GM23338 (cell line): ENCODE data around the gene NLGN1. TPM values are rescaled to one million over a fixed set of nuclear protein-coding genes. Genes with fewer than 3 reads are reported as not detected.

Experiments used
- ATAC-seq: fragments of 200-7000 bp; cut with Tn5 transposase; 3 replicates; pipeline ENCODE4 v1.9.1; 2020
- DNase-seq: peaks from one replicate; pipeline ENCODE4 v3.0.0-alpha.2; 2015; ENCODE audit warnings: low spot score
- H2AFZ ChIP-seq: fragments of 200-600 bp; sonication (generic); 2 replicates; pipeline ENCODE4 v1.8.0; 2016; ENCODE audit warnings: antibody characterized with exemption, mild to moderate bottlenecking, moderate library complexity
- H3F3A ChIP-seq: fragments of 200-600 bp; sonication (generic); replicated peaks from 2 replicates; pipeline ENCODE4 v1.8.0; 2017; ENCODE audit warnings: antibody characterized with exemption, mixed run types, low read depth
- H3K27ac ChIP-seq: fragments of 200-600 bp; sonication (generic); 2 replicates; pipeline ENCODE4 v1.6.1; 2016; ENCODE audit warnings: low read depth
- H3K27me3 ChIP-seq: fragments of 200-600 bp; sonication (generic); 2 replicates; pipeline ENCODE4 v1.8.0; 2016; ENCODE audit warnings: mild to moderate bottlenecking, mixed run types, moderate library complexity; ENCODE audit not compliant: insufficient read depth
- H3K36me3 ChIP-seq: fragments of 200-600 bp; sonication (generic); 2 replicates; pipeline ENCODE4 v1.8.0; 2016; ENCODE audit warnings: mild to moderate bottlenecking; ENCODE audit not compliant: insufficient read depth
- H3K4me1 ChIP-seq: fragments of 200-600 bp; sonication (generic); 2 replicates; pipeline ENCODE4 v1.8.0; 2016; ENCODE audit warnings: mild to moderate bottlenecking, moderate library complexity; ENCODE audit not compliant: insufficient read depth
- H3K4me2 ChIP-seq: fragments of 200-600 bp; sonication (generic); 2 replicates; pipeline ENCODE4 v1.7.1; 2017; ENCODE audit warnings: mixed run types
- H3K4me3 ChIP-seq: fragments of 200-600 bp; sonication (generic); 2 replicates; pipeline ENCODE4 v1.6.1; 2016; ENCODE audit warnings: mixed run types
- H3K79me2 ChIP-seq: fragments of 200-600 bp; sonication (generic); replicated peaks from 2 replicates; pipeline ENCODE4 v1.8.0; 2017; ENCODE audit warnings: mild to moderate bottlenecking; ENCODE audit not compliant: insufficient read depth
- H3K9me2 ChIP-seq: fragments of 200-600 bp; sonication (generic); 2 replicates; pipeline ENCODE4 v1.8.0; 2017; ENCODE audit not compliant: insufficient read depth
- H4K20me1 ChIP-seq: fragments of 200-600 bp; sonication (generic); replicated peaks from 2 replicates; pipeline ENCODE4 v1.8.0; 2017; ENCODE audit warnings: mild to moderate bottlenecking; ENCODE audit not compliant: insufficient read depth
- H3K27ac Mint-ChIP-seq: 2 replicates; pipeline ENCODE4 v1.8.0; 2020; ENCODE audit warnings: inconsistent platforms, mild to moderate bottlenecking, moderate library complexity, mixed read lengths
- H3K27me3 Mint-ChIP-seq: 3 replicates; pipeline ENCODE4 v1.8.0; 2022; ENCODE audit warnings: low read depth, mild to moderate bottlenecking, moderate library complexity, mixed read lengths, inconsistent platforms; ENCODE audit not compliant: insufficient read depth, poor library complexity
- H3K36me3 Mint-ChIP-seq: 3 replicates; pipeline ENCODE4 v1.8.0; 2021; ENCODE audit warnings: low read depth, mild to moderate bottlenecking, inconsistent platforms, moderate library complexity, mixed read lengths
- H3K4me1 Mint-ChIP-seq: 3 replicates; pipeline ENCODE4 v1.8.0; 2020; ENCODE audit warnings: mild to moderate bottlenecking, inconsistent platforms, mixed read lengths
- H3K4me3 Mint-ChIP-seq: 3 replicates; pipeline ENCODE4 v1.8.0; 2021; ENCODE audit warnings: moderate library complexity, mild to moderate bottlenecking, inconsistent platforms, mixed read lengths
- H3K9me3 Mint-ChIP-seq: 3 replicates; pipeline ENCODE4 v1.8.0; 2020; ENCODE audit warnings: moderate library complexity, mild to moderate bottlenecking, inconsistent platforms, mixed read lengths
- CTCF ChIP-seq, 2 experiments: fragments of 200-600 bp in 1 of 2; sonication (generic) in 1 of 2; conservative IDR thresholded peaks; 2 replicates each; pipeline versions ENCODE4 v1.5.1 to v1.6.1; 2016 to 2017; ENCODE audit warnings: antibody characterized with exemption in 2 of 2, low read depth in 2 of 2, mild to moderate bottlenecking in 2 of 2, moderate library complexity in 1 of 2
- EZH2 ChIP-seq: fragments of 200-600 bp; sonication (generic); IDR thresholded peaks from one replicate; pipeline ENCODE4 v1.8.0; 2017; ENCODE audit warnings: antibody characterized with exemption, mild to moderate bottlenecking, low read depth; ENCODE audit not compliant: unreplicated experiment
- JUNB ChIP-seq: IDR thresholded peaks from one replicate; pipeline ENCODE4 v1.6.1; 2016; ENCODE audit warnings: antibody characterized with exemption; ENCODE audit not compliant: unreplicated experiment
- NANOG ChIP-seq: IDR thresholded peaks from 2 replicates; pipeline ENCODE4 v1.6.1; 2016; ENCODE audit warnings: antibody characterized with exemption, borderline replicate concordance
- POLR2AphosphoS5 ChIP-seq: IDR thresholded peaks from 2 replicates; pipeline ENCODE4 v1.6.1; 2016; ENCODE audit warnings: antibody characterized with exemption, low read depth
- STAT1 ChIP-seq: IDR thresholded peaks from one replicate; pipeline ENCODE4 v1.6.1; 2016; ENCODE audit warnings: antibody characterized with exemption; ENCODE audit not compliant: unreplicated experiment
- ZNF114 ChIP-seq: fragments of 250-450 bp; sonication (Bioruptor Pico); IDR thresholded peaks from 2 replicates; pipeline ENCODE4 v1.5.0; 2020; ENCODE audit warnings: mild to moderate bottlenecking, moderate library complexity
- ZNF331 ChIP-seq: fragments of 250-450 bp; sonication (Bioruptor Pico); IDR thresholded peaks from 2 replicates; pipeline ENCODE4 v1.5.0; 2020; ENCODE audit warnings: low read depth, mild to moderate bottlenecking, moderate library complexity
- polyA plus RNA-seq: library from polyadenylated mRNA; unstranded; fragments of >200 nt; fragmentation: Nextera tagmentation; extraction: Ambion mirVana; gene quantifications from 2 replicates; pipeline ENCODE4 v1.2.1, GENCODE V29; 2016
- total RNA-seq: library from RNA; depleted of rRNA; stranded (reverse); fragments of >200 nt; shearing (Covaris generic); gene quantifications from 2 replicates; pipeline ENCODE4 v1.2.3, GENCODE V29; 2014

NLGN1 gene
- total and polyA plus RNA-seq, 2 experiments from 2014 or later = 6.5 to 18.6 TPM

DNA sequence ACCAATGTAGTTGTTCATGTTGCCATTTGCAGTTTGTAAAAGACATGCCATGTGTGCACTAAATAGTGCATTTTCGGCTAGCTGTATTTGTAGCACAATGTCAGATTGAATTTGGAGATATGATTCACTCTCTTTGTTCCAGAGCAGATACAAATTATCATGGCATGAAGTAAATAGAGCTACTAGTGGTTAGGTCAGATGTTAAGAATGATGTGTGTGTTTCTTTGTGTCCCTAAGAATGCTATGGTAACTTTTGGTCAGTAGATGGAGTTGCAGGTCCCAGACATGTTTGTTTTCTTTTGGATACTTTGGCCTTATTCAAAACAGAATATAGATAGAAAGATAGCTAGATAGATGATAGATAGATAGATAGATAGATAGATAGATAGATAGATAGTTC lies 595.8 kb downstream of the NLGN1 start:
- peak; percentile 48; the same call in 2 of the 3 replicates for ATAC-seq
- no peak overlapping the region for H2AFZ ChIP-seq
- H3K4me3 Mint-ChIP-seq = no peak overlapping the region

GRCh38 chr3:174000675-174001074 lies 603.1 kb downstream of the NLGN1 start:
- H3K9me2 ChIP-seq = no peaks in the 10 kb centered on the region
- H3K27ac ChIP-seq = no peak overlapping the region
- no peaks in the 10 kb centered on the region for H3K4me1 ChIP-seq
- Mint-ChIP-seq H3K27ac (no peak overlapping the region), H3K4me3 (no peak overlapping the region), H3K9me3 (no peaks in the 10 kb centered on the region), H3K4me1 (peaks cover 9% of the 10 kb centered on the region; the same call in 2 of the 3 replicates), H3K27me3 (no peaks in the 10 kb centered on the region), H3K36me3 (no peaks in the 10 kb centered on the region)
- H3K79me2 ChIP-seq = no peaks in the 10 kb centered on the region
- no peak overlapping the region for H3K4me2 ChIP-seq
- H3K27me3 ChIP-seq = no peaks in the 10 kb centered on the region
- no peak overlapping the region for H3K4me3 ChIP-seq
- TF ChIP-seq ZNF331 = no peak
- no peak for TF ChIP-seq NANOG
- TF ChIP-seq EZH2 = no peak
- TF ChIP-seq JUNB = no peak
- no peak for TF ChIP-seq CTCF (conservative IDR thresholded peaks at IDR 0.05; ENCODE audit: low read depth in 2 of 2)
- TF ChIP-seq STAT1 = no peak
- DNase-seq (no peak), ATAC-seq (no peak)
- no peaks in the 10 kb centered on the region for H3K36me3 ChIP-seq
- no peaks in the 10 kb centered on the region for H3F3A ChIP-seq
- H4K20me1 ChIP-seq = no peaks in the 10 kb centered on the region
- H2AFZ ChIP-seq = no peak overlapping the region

More for the DNA sequence above, 595.8 kb downstream of the NLGN1 start:
- no peaks in the 10 kb centered on the region for H3F3A ChIP-seq
- Mint-ChIP-seq H3K27me3 (no peaks in the 10 kb centered on the region), H3K9me3 (no peaks in the 10 kb centered on the region), H3K27ac (no peak overlapping the region; the same call in 1 of the 2 replicates), H3K36me3 (no peaks in the 10 kb centered on the region), H3K4me1 (peaks cover 8% of the 10 kb centered on the region; the same call in 2 of the 3 replicates)
- no peak overlapping the region for H3K4me3 ChIP-seq
- H3K9me2 ChIP-seq = no peaks in the 10 kb centered on the region
- no peaks in the 10 kb centered on the region for H3K36me3 ChIP-seq
- no peak overlapping the region for H3K27ac ChIP-seq
- no peaks in the 10 kb centered on the region for H3K27me3 ChIP-seq
- TF ChIP-seq CTCF (conservative IDR thresholded peaks at IDR 0.05; ENCODE audit: low read depth in 2 of 2) (peak; percentile 61 to 65), ZNF331 (no peak)
- no peaks in the 10 kb centered on the region for H3K79me2 ChIP-seq
- peak; percentile 48 for DNase-seq
- no peaks in the 10 kb centered on the region for H3K4me1 ChIP-seq
- H4K20me1 ChIP-seq = no peaks in the 10 kb centered on the region
- H3K4me2 ChIP-seq = no peak overlapping the region

GRCh38 chr3:174002543-174002942 lies 605.0 kb downstream of the NLGN1 start:
- no peak overlapping the region for H3K27ac Mint-ChIP-seq
- peak; percentile 60 for DNase-seq

More at GRCh38 chr3:174002543-174002942, 605.0 kb downstream of the NLGN1 start:
- H3K4me3 Mint-ChIP-seq = no peak overlapping the region
- no peak overlapping the region for H3K4me2 ChIP-seq
- no peaks in the 10 kb centered on the region for H3K27me3 ChIP-seq
- no peaks in the 10 kb centered on the region for H3K36me3 ChIP-seq
- no peak overlapping the region for H3K4me3 ChIP-seq
- H3K79me2 ChIP-seq = no peaks in the 10 kb centered on the region
- H3K27ac ChIP-seq = no peak overlapping the region
- no peak overlapping the region for H2AFZ ChIP-seq
- H3K4me1 ChIP-seq = peaks cover 3% of the 10 kb centered on the region; the same call in 1 of the 2 replicates
- H3K27me3 Mint-ChIP-seq = no peaks in the 10 kb centered on the region
- peaks cover 17% of the 10 kb centered on the region for H3K4me1 Mint-ChIP-seq
- TF ChIP-seq JUNB (no peak), CTCF (conservative IDR thresholded peaks at IDR 0.05; ENCODE audit: low read depth in 2 of 2) (peak; percentile 41 to 54), POLR2AphosphoS5 (no peak), ZNF114 (CRISPR knock-in tag) (no peak)
- no peaks in the 10 kb centered on the region for H3K9me3 Mint-ChIP-seq
- H3F3A ChIP-seq = no peaks in the 10 kb centered on the region
- ATAC-seq = no peak
- no peaks in the 10 kb centered on the region for H3K36me3 Mint-ChIP-seq
- no peaks in the 10 kb centered on the region for H4K20me1 ChIP-seq
- H3K9me2 ChIP-seq = no peaks in the 10 kb centered on the region
